Breast epithelium (tissue), 3 donors: ENCODE measurements around the gene MEX3D.

Experiments
- CTCF ChIP-seq, 3 donors: fragments of 450-650 bp; IDR thresholded peaks; one replicate each; pipeline ENCODE4 v1.5.1; 2016 to 2017; ENCODE audit warnings: antibody characterized with exemption in 3 of 3, mild to moderate bottlenecking in 3 of 3, moderate library complexity in 3 of 3
- POLR2AphosphoS5 ChIP-seq, 3 donors: sonication (generic); formaldehyde crosslinking; IDR thresholded peaks; one replicate each; pipeline ENCODE4 v1.6.1; 2017; ENCODE audit warnings: antibody characterized with exemption in 3 of 3

GRCh38 chr19:1527650-1528309 lies 40.3 kb downstream of the MEX3D start:
- TF ChIP-seq CTCF (IDR thresholded peaks at IDR 0.05) (no peak), POLR2AphosphoS5 (IDR thresholded peaks at IDR 0.05) (no peak)
